Activated CD4-positive, CD25-positive, alpha-beta regulatory T cell treated with anti-CD3 and anti-CD28 coated beads, Interleukin-2, amount 50 U/mL, for 72 hours (primary cell): ENCODE results near the gene RHOT2.
A peak's percentile ranks its signal among the peaks of the same experiment; 100 is the strongest.

Experiments
- DNase-seq: peaks from one replicate; pipeline ENCODE4 v3.0.0; 2021

Gene RHOT2

DNA sequence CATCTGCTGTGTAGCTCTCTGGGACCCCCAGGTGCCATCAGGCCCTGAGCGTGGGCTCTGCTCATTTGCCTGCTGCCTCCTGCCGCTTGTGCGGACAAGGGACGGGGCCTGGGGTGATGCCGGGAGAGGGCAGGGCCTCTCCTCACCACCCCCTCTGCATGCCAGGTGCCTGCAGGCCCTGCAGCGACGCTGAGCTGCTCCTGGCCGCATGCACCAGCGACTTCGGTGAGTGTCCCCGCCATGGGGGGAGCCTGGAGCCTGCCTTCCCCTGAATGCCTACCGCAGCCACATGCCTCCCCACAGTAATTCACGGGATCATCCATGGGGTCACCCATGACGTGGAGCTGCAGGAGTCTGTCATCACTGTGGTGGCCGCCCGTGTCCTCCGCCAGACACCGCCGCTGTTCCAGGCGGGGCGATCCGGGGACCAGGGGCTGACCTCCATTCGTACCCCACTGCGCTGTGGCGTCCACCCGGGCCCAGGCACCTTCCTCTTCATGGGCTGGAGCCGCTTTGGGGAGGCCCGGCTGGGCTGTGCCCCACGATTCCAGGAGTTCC lies 48.9 kb downstream of the RHOT2 start:
- no peak for DNase-seq

GRCh38 chr16:717450-718245 lies 49.7 kb downstream of the RHOT2 start:
- no peak for DNase-seq

DNA sequence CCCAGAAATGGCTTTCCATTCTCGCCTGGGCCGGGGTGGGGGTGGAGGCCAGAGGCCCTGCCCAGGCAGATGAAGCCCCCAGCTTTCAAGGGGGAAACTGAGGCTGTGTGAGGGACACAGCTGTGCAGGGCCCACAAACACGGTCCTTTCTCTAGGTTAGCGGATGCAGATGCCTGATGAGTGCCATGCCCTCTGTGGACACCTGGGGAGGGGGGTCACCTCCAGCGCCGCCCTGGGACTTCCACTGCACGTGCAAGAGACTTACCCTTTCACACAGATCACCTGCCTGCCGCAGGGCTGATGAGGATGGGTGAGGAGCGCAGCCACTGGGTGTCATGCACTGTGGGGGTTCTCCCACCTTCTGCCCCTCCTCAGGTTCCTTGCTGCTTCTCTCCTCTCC lies 50.5 kb downstream of the RHOT2 start:
- no peak for DNase-seq

DNA sequence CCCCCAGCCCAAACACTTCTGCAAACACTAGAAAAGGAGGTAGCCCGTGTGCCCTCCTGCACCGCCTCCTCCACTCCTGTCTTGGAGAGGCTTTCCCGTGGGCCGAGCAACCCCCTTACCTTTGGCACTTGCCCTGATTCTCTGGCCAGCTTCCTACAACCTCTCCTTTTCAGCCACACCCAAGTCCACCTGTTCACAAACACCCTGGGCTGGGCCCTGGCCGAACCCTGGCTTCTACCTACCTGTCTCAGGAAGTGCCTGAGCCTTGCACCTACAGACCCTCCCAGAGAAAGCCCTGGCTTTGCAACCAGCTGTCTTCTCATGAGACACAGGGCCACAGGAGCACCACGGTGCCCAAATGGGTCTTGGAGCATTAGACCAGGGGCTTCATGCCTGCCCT lies 51.0 kb downstream of the RHOT2 start:
- DNase-seq, result no peak

DNA sequence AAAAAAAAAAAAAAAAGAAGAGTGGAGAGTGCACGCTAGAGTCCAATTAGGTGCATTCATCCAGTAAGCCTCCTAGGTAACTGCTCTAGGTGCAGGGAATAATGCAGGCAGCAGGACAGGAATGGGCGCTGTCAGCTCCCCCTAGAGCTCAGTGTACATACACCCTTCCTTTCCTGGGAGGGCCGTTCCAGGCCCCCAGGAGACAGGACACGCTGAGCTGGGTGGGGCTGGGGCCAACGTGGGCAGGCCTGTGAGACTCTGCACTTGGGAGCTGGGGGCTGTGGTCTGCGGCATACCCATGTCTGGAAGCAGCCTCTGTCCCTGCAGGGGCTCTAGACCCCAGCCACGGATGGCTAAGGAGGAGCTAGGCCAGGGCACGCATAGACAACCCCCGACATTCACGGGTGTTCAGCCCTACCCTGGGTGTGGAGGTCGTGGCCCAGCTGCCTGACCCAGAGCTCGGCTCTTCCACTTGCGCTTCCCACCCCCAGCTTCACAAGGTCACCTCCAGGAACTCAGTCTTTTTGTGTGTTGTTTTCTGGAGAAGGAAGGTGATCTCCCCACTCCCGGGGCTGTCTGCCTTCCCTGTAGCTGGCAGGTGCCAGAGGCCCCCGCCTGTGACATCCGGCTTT lies 52.0 kb downstream of the RHOT2 start:
- DNase-seq, result no peak

DNA sequence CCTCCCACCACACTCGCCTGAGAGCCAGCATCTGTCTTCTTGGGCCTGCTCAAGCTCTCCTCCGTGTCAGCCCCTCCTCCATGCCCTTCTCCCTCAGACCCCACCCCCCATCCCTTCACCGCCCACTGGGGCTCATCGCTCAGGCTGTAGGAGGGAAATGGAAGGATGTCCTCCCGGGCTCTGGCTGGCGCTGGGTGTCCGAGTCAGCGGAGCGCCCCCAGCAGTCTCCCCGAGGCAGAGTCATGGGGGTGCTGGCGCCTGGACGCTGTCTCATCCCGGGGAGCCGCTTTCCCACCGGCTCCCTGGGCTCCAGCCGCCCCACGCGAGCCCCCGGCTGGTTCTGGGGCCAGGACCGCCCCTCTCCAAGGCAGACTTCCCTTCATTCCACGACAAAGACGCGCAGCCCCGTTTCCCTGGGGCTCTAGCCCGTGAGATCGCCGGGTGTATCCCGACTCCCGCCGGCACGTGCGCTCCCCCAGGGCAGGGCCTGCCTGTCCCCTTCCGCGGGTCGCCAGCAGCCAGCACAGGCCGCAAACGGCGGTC lies 52.6 kb downstream of the RHOT2 start:
- peak; percentile 48 for DNase-seq

- peak; percentile 83 for DNase-seq
These were observed 53.2 kb downstream of the RHOT2 start, which contains the start of gene ANTKMT for GRCh38 chr16:720990-721764. Gene ANTKMT (plus strand): TSS chr16:721146. CDS start chr16:721275, 129 bp downstream.

- DNase-seq, result no peak
These were observed 54.0 kb downstream of the RHOT2 start for GRCh38 chr16:721765-722540.

- no peak for DNase-seq
These were observed 55.1 kb downstream of the RHOT2 start for GRCh38 chr16:722835-723633.

GRCh38 chr16:723695-724094 lies 55.8 kb downstream of the RHOT2 start:
- no peak for DNase-seq
